H1 (cell line): ENCODE measurements around the gene CFP. TPM values are rescaled to one million over a fixed set of nuclear protein-coding genes. Genes with fewer than 3 reads are reported as not detected.
A peak's percentile ranks its signal among the peaks of the same experiment; 100 is the strongest.

Source experiments
- CTCF ChIA-PET: fragments of 300-600 bp; sonication (Branson Sonifier 250); formaldehyde crosslinking; loops from one replicate; lab custom pipeline; 2021; ENCODE audit not compliant: partially characterized antibody; lab: Charles Lee
- POLR2A ChIA-PET: fragments of 300-600 bp; sonication (Branson Sonifier 250); formaldehyde crosslinking; loops from one replicate; lab custom pipeline; 2021; ENCODE audit warnings: inconsistent platforms; ENCODE audit not compliant: partially characterized antibody; lab: Charles Lee
- DNase-seq, 2 experiments: peaks; one replicate each; pipeline versions ENCODE4 v3.0.0 to v3.0.0-alpha.2; 2010 to 2022; ENCODE audit warnings: low spot score in 2 of 2, low read depth in 1 of 2, mixed read lengths in 1 of 2
- FAIRE-seq: peaks from 2 replicates; lab custom pipeline; 2011; peaks lifted over from hg19 to GRCh38; lab: Jason Lieb, UNC
- H2AFZ ChIP-seq: 2 replicates; pipeline ENCODE4 v1.8.1; 2012; ENCODE audit warnings: low read length, inconsistent platforms
- H2AK5ac ChIP-seq: 2 replicates; pipeline ENCODE4 v1.6.1; 2013; ENCODE audit warnings: low read depth, low read length
- H2BK120ac ChIP-seq: replicated peaks from 2 replicates; pipeline ENCODE3; 2013; ENCODE audit warnings: low read depth, low read length, inconsistent platforms
- H2BK12ac ChIP-seq: 2 replicates; pipeline ENCODE4 v1.6.1; 2013; ENCODE audit warnings: low read depth, low read length
- H2BK15ac ChIP-seq: 2 replicates; pipeline ENCODE4 v1.6.1; 2013; ENCODE audit warnings: low read length
- H2BK20ac ChIP-seq: 2 replicates; pipeline ENCODE4 v1.6.1; 2013; ENCODE audit warnings: low read length
- H2BK5ac ChIP-seq: 2 replicates; pipeline ENCODE4 v1.6.1; 2013; ENCODE audit warnings: low read depth, low read length
- H3K14ac ChIP-seq: 2 replicates; pipeline ENCODE4 v1.6.1; 2013; ENCODE audit warnings: inconsistent platforms; ENCODE audit not compliant: insufficient read length
- H3K18ac ChIP-seq: 2 replicates; pipeline ENCODE4 v1.6.1; 2013; ENCODE audit warnings: low read length; ENCODE audit errors: extremely low read depth
- H3K23ac ChIP-seq: 2 replicates; pipeline ENCODE4 v1.6.1; 2013; ENCODE audit warnings: inconsistent platforms; ENCODE audit not compliant: insufficient read length
- H3K23me2 ChIP-seq: 2 replicates; pipeline ENCODE4 v1.6.1; 2013; ENCODE audit warnings: low read depth, low read length
- H3K27ac ChIP-seq: 2 replicates; pipeline ENCODE4 v1.6.1; 2011; ENCODE audit warnings: low read depth, low read length, inconsistent platforms
- H3K27me3 ChIP-seq, 4 experiments: replicated peaks in 1 of 4; 1 replicate in 1 of 4; 2 replicates in 3 of 4; pipeline versions ENCODE4 v1.6.1 to v1.8.1; 2011 to 2013; ENCODE audit warnings: low read length in 3 of 4, mild to moderate bottlenecking in 3 of 4, inconsistent platforms in 2 of 4, mixed read lengths in 2 of 4, moderate library complexity in 1 of 4; ENCODE audit not compliant: control insufficient read depth in 3 of 4, insufficient read depth in 3 of 4; ENCODE audit errors: extremely low read depth in 1 of 4
- H3K36me3 ChIP-seq, 4 experiments: 2 replicates each; pipeline versions ENCODE4 v1.6.1 to v1.8.1; 2011 to 2013; ENCODE audit warnings: mild to moderate bottlenecking in 4 of 4, low read length in 3 of 4, moderate library complexity in 2 of 4, control low read depth in 1 of 4, inconsistent platforms in 1 of 4; ENCODE audit not compliant: insufficient read depth in 4 of 4, control insufficient read depth in 2 of 4
- H3K4ac ChIP-seq: replicated peaks from 2 replicates; pipeline ENCODE3; 2013; ENCODE audit warnings: low read length, low read depth, mixed read lengths, inconsistent platforms; ENCODE audit not compliant: insufficient read length
- H3K4me1 ChIP-seq, 4 experiments: replicated peaks in 1 of 4; 1 replicate in 1 of 4; 2 replicates in 3 of 4; pipeline versions ENCODE4 v1.6.1 to v1.8.1; 2011 to 2013; ENCODE audit warnings: low read length in 3 of 4, inconsistent platforms in 2 of 4, mixed read lengths in 1 of 4; ENCODE audit not compliant: insufficient read depth in 4 of 4, control insufficient read depth in 3 of 4
- H3K4me2 ChIP-seq, 2 experiments: 2 replicates each; pipeline versions ENCODE4 v1.6.1 to v1.8.1; 2011 to 2013; ENCODE audit warnings: low read depth in 2 of 2, low read length in 2 of 2, control low read depth in 1 of 2, inconsistent platforms in 1 of 2, mild to moderate bottlenecking in 1 of 2; ENCODE audit not compliant: insufficient read depth in 1 of 2
- H3K4me3 ChIP-seq, 4 experiments: fragments of 200-600, 300-600 bp in 1 of 4; sonication (generic), shearing (Covaris generic), sonication (Bioruptor Twin) in 1 of 4; 2 replicates each; pipeline versions ENCODE4 v1.5.1 to v1.8.1; 2011 to 2016; ENCODE audit warnings: low read length in 4 of 4, low read depth in 3 of 4, control low read depth in 2 of 4, inconsistent platforms in 2 of 4, mild to moderate bottlenecking in 2 of 4, mixed read lengths in 1 of 4, moderate library complexity in 1 of 4; ENCODE audit not compliant: insufficient read depth in 2 of 4; ENCODE audit errors: extremely low read depth in 1 of 4
- H3K56ac ChIP-seq: replicated peaks from 2 replicates; pipeline ENCODE3; 2013; ENCODE audit warnings: low read depth, mild to moderate bottlenecking, mixed read lengths, low read length, inconsistent platforms; ENCODE audit not compliant: insufficient read length
- H3K79me1 ChIP-seq: 2 replicates; pipeline ENCODE4 v1.6.1; 2013; ENCODE audit warnings: low read depth, low read length, control low read depth
- H3K79me2 ChIP-seq, 2 experiments: 2 replicates each; pipeline versions ENCODE4 v1.6.1 to v1.8.1; 2012 to 2013; ENCODE audit warnings: low read length in 2 of 2, mild to moderate bottlenecking in 2 of 2, inconsistent platforms in 1 of 2; ENCODE audit not compliant: insufficient read depth in 2 of 2, control insufficient read depth in 1 of 2
- H3K9ac ChIP-seq, 4 experiments: replicated peaks in 1 of 4; 1 replicate in 1 of 4; 2 replicates in 3 of 4; pipeline versions ENCODE4 v1.6.1 to v1.8.1; 2011 to 2013; ENCODE audit warnings: low read depth in 3 of 4, low read length in 3 of 4, control low read depth in 2 of 4, mild to moderate bottlenecking in 2 of 4, moderate library complexity in 2 of 4, inconsistent platforms in 1 of 4; ENCODE audit errors: extremely low read depth in 1 of 4
- H3K9me3 ChIP-seq, 2 experiments: 2 replicates each; pipeline versions ENCODE4 v1.6.1 to v1.8.1; 2012 to 2013; ENCODE audit warnings: mild to moderate bottlenecking in 2 of 2, moderate library complexity in 2 of 2, control low read depth in 1 of 2, inconsistent platforms in 1 of 2, low read depth in 1 of 2, low read length in 1 of 2, mixed read lengths in 1 of 2; ENCODE audit not compliant: insufficient read depth in 2 of 2
- H4K20me1 ChIP-seq, 2 experiments: replicated peaks in 1 of 2; 2 replicates each; pipeline versions ENCODE3 to v1.8.1; 2011 to 2013; ENCODE audit warnings: inconsistent platforms in 2 of 2, low read length in 2 of 2, mild to moderate bottlenecking in 1 of 2; ENCODE audit not compliant: insufficient read depth in 2 of 2, control insufficient read depth in 1 of 2
- H4K5ac ChIP-seq: 2 replicates; pipeline ENCODE4 v1.6.1; 2013; ENCODE audit warnings: low read length, low read depth, mixed read lengths, inconsistent platforms; ENCODE audit not compliant: insufficient read length
- H4K8ac ChIP-seq: 2 replicates; pipeline ENCODE4 v1.8.0; 2013; ENCODE audit warnings: mild to moderate bottlenecking, moderate library complexity, low read length, inconsistent platforms; ENCODE audit not compliant: insufficient read depth; ENCODE audit errors: extremely low read depth
- H4K91ac ChIP-seq: replicated peaks from 2 replicates; pipeline ENCODE3; 2013; ENCODE audit warnings: low read length, mixed read lengths, inconsistent platforms; ENCODE audit not compliant: insufficient read length
- CBX8 ChIP-seq: fragments of 300-800, 300-1000 bp; sonication (generic); IDR thresholded peaks from 2 replicates; pipeline ENCODE4 v1.7.1; 2016; ENCODE audit warnings: low read depth, low read length, borderline replicate concordance
- CREB1 ChIP-seq: IDR thresholded peaks from 2 replicates; pipeline ENCODE4 v1.6.1; 2012; ENCODE audit warnings: inconsistent platforms
- E2F6 ChIP-seq: IDR thresholded peaks from 2 replicates; pipeline ENCODE4 v1.6.1; 2012; ENCODE audit warnings: inconsistent platforms
- KDM1A ChIP-seq: fragments of 200-600, 300-600 bp; sonication (generic); IDR thresholded peaks from 2 replicates; pipeline ENCODE4 v1.7.1; 2016; ENCODE audit warnings: mild to moderate bottlenecking, low read length, borderline replicate concordance
- MAFK ChIP-seq: IDR thresholded peaks from 2 replicates; pipeline ENCODE4 v1.6.1; 2012; ENCODE audit warnings: low read depth, mild to moderate bottlenecking, improper control_type of control experiment, low read length
- SAP30 ChIP-seq: fragments of 300-600 bp; sonication (generic); IDR thresholded peaks from 2 replicates; pipeline ENCODE4 v1.7.1; 2012; ENCODE audit warnings: low read length, moderate library complexity, mild to moderate bottlenecking, inconsistent platforms; ENCODE audit not compliant: insufficient read depth, insufficient replicate concordance
- SIN3A ChIP-seq, 2 experiments: IDR thresholded peaks in 1 of 2; conservative IDR thresholded peaks in 1 of 2; 2 replicates each; pipeline ENCODE4 v1.6.1; 2011 to 2012; ENCODE audit warnings: low read length in 2 of 2, improper control_type of control experiment in 1 of 2, low read depth in 1 of 2, mild to moderate bottlenecking in 1 of 2
- SIRT6 ChIP-seq: IDR thresholded peaks from one replicate; pipeline ENCODE4 v1.7.1; 2012; ENCODE audit warnings: low read length, inconsistent platforms
- TEAD4 ChIP-seq: IDR thresholded peaks from 2 replicates; pipeline ENCODE4 v1.6.1; 2012; ENCODE audit warnings: low read depth, low read length, inconsistent platforms, mixed read lengths
- ZNF274 ChIP-seq: IDR thresholded peaks from 2 replicates; pipeline ENCODE4 v1.7.0; 2012; ENCODE audit warnings: low read length, borderline replicate concordance; ENCODE audit errors: extremely low read depth
- WGBS, 2 experiments: shearing (Covaris generic) in 1 of 2; methylation state at CpG; one replicate each; pipeline versions ENCODE4 v1.1.6 to v1.1.7; 2013 to 2015; ENCODE audit warnings: low lambda C conversion rate in 2 of 2, mixed read lengths in 2 of 2, inconsistent platforms in 1 of 2, low coverage in 1 of 2, missing lambda C conversion rate in 1 of 2; ENCODE audit not compliant: insufficient replicate concordance in 2 of 2, insufficient coverage in 1 of 2, insufficient read length in 1 of 2; ENCODE audit errors: extremely low coverage in 1 of 2, missing lambda C conversion rate in 1 of 2; 5-methylcytosine and 5-hydroxymethylcytosine counted together
- polyA plus RNA-seq, 7 experiments: library from polyadenylated mRNA; depleted of rRNA in 3 of 7; stranded (reverse) in 5 of 7; unstranded in 2 of 7; fragments of >200 nt in 5 of 7; fragments of 200-250 nt in 2 of 7; gene quantifications; 1 replicate in 5 of 7; 2 replicates in 1 of 7; 4 replicates in 1 of 7; pipeline versions ENCODE4 v1.2.1 to v1.2.3, GENCODE V29; 2011 to 2013; ENCODE audit warnings: missing spikeins in 2 of 7, mixed read lengths in 2 of 7
- total RNA-seq: library from RNA; stranded (reverse); fragmentation: NEBNext Ultra II Directional; extraction: Animal tissue kit (Norgen Biotek cat#: 25700); gene quantifications from 2 replicates; pipeline ENCODE4 v1.2.1, GENCODE V29; 2021

The CFP gene
- total and polyA plus RNA-seq, 2 of the 8 experiments (the other 6 are each of a cell fraction or from before 2014, with no cell fraction given): 0.76 to 2.2 TPM

- 91% methylated on average over 4 of the region's 8 CpGs; no CpG with 5 or more reads in 1 of the 2 experiments for WGBS, 2 experiments
- peak overlapping the region; percentile 67 to 82 for H3K4me2 ChIP-seq
- no peak for TF ChIP-seq SIRT6
- TF ChIP-seq MAFK: no peak
- no peak for TF ChIP-seq SIN3A (conservative IDR thresholded peaks at IDR 0.05 in 1 of 2, IDR thresholded peaks at IDR 0.05 in 1 of 2; ENCODE audit: low read depth in 1 of 2, low read length in 2 of 2)
- TF ChIP-seq TEAD4: no peak
- no peak for TF ChIP-seq KDM1A
- no peak for TF ChIP-seq CBX8
- no peak for TF ChIP-seq E2F6
- TF ChIP-seq CREB1: no peak
- TF ChIP-seq SAP30: no peak
- no peak for TF ChIP-seq ZNF274
Observed at GRCh38 chrX:47649271-47649670, 19.5 kb upstream of the CFP start.

More at GRCh38 chrX:47649271-47649670, 19.5 kb upstream of the CFP start:
- H3K4me3 ChIP-seq: peak overlapping the region; percentile 66 to 92 (median 76); a peak in 4 of 8 replicates
- POLR2A ChIA-PET: interaction anchor here (0.6 to 1.1 kb wide), 3 partner anchors 8 to 546 kb away, joined by 3 read pairs; no protein-coding TSS in a partner anchor
- peaks cover 0 to 3% (median 1%) of the 10 kb centered on the region in 4 experiments; a peak in 1 of 8 replicates for H3K36me3 ChIP-seq
- no peaks in the 10 kb centered on the region for H3K9me3 ChIP-seq
- H3K18ac ChIP-seq: no peak overlapping the region
- H2BK15ac ChIP-seq: no peak overlapping the region
- H2BK5ac ChIP-seq: no peak overlapping the region
- H2AK5ac ChIP-seq: no peak overlapping the region
- H3K9ac ChIP-seq: peak overlapping the region in 1 of 4 experiments; percentile 12; a peak in 2 of 7 replicates
- H3K79me2 ChIP-seq: peaks cover 4 to 19% of the 10 kb centered on the region in 2 experiments; a peak in 3 of 4 replicates
- no peaks in the 10 kb centered on the region for H3K27me3 ChIP-seq
- no peak overlapping the region for H2BK20ac ChIP-seq
- no peak overlapping the region for H2BK12ac ChIP-seq
- CTCF ChIA-PET: interaction anchor here (0.6 to 0.8 kb wide), 2 partner anchors 21 to 152 kb away, joined by 3 read pairs; no protein-coding TSS in a partner anchor
- H3K23me2 ChIP-seq: no peaks in the 10 kb centered on the region; the same call in 1 of the 2 replicates
- no peak overlapping the region for H3K27ac ChIP-seq
- H3K56ac ChIP-seq: no peak overlapping the region
- peaks cover 0 to 6% of the 10 kb centered on the region in 2 experiments for H4K20me1 ChIP-seq
- FAIRE-seq: no peak
- no peak overlapping the region for H2BK120ac ChIP-seq
- H3K4ac ChIP-seq: no peak overlapping the region
- no peak overlapping the region for H4K5ac ChIP-seq
- no peaks in the 10 kb centered on the region; the same call in 1 of the 2 replicates for H3K79me1 ChIP-seq
- H4K91ac ChIP-seq: no peak overlapping the region
- H4K8ac ChIP-seq: no peak overlapping the region
- no peak for DNase-seq
- H3K23ac ChIP-seq: no peak overlapping the region
- peaks cover 0 to 6% (median 1%) of the 10 kb centered on the region in 4 experiments; a peak in 3 of 7 replicates for H3K4me1 ChIP-seq
- H2AFZ ChIP-seq: no peak overlapping the region
- no peak overlapping the region for H3K14ac ChIP-seq
